Stimulated activated CD4-positive, alpha-beta T cell treated with anti-CD3 and anti-CD28 coated beads, Interleukin-12 subunit alpha, Interleukin-12 subunit beta, amount 100 ng/mL, for 4 hours (primary cell): Measurements from ENCODE around the gene KLLN.
A peak's percentile ranks its signal among the peaks of the same experiment; 100 is the strongest.
"Not testable (repeated sequence)": the region's sequence is repeated elsewhere in the genome, so short reads cannot be mapped to it uniquely, and the experiment has no call there.

ENCODE experiments used
- DNase-seq: peaks from one replicate; pipeline ENCODE4 v3.0.0-alpha.2; 2020

KLLN gene

DNA sequence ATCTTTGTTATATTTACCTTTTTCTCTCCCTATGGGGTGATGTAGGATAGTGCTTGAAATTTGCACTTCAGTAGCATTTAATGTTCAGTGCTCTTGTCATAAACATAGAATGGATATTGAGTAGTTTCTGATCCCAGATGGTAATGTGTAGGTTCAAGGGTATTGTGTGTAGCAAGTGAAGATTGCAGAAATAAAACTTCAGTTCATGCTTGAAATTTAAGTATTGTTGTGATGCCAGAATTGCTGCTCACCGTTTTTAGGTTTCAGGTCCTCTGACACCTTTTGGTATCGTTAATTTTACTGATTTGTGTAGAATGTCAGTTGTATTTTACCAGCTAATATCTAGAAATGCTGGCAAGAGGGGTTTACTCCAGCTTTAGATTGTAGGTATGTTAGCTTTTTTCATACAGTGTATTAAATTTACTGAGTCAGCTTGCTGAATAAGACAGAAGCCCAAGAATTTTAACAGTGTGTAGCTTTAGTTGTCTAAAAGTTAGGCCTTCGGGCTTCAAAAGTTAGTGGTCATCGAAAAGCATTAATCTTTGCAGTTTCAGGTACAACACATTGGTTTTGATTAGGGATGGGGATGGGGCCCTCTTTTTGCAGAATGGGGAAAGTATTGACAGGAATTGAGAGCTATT lies 2.0 kb upstream of the KLLN start:
- DNase-seq = no peak

DNA sequence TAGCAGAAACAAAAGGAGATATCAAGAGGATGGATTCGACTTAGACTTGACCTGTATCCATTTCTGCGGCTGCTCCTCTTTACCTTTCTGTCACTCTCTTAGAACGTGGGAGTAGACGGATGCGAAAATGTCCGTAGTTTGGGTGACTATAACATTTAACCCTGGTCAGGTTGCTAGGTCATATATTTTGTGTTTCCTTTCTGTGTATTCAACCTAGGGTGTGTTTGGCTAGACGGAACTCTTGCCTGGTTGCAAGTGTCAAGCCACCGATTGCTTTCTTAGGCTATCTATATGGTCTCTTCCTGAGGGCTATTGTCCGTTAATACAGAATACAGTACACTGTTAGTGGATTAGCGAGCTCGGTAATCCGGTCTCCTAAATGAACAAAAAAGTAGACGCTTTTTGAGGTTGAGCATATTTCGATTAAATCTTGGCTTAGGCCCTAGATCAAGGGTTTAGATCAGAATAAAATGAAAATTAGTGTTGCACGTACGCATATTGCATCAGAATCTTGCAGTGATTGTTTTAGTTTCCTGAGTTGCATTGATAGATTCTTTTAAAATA lies 1.2 kb upstream of the KLLN start:
- DNase-seq = no peak

GRCh38 chr10:87863951-87864495 lies 690 bp upstream of the KLLN start:
- DNase-seq = peak; percentile 21

DNA sequence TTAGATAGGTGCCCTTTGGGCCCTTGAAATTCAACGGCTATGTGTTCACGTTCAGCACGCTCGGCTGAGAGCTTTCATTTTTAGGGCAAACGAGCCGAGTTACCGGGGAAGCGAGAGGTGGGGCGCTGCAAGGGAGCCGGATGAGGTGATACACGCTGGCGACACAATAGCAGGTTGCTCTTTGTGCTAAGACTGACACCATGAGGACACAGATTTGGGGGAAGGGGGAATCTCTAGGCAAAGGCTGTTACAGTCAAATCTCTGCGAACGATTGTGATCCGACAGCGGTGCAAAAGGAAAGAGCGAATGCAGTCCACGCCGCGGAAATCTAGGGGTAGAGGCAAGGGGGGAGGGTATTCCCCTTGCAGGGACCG lies 667 bp downstream of the KLLN start:
- no peak for DNase-seq

DNA sequence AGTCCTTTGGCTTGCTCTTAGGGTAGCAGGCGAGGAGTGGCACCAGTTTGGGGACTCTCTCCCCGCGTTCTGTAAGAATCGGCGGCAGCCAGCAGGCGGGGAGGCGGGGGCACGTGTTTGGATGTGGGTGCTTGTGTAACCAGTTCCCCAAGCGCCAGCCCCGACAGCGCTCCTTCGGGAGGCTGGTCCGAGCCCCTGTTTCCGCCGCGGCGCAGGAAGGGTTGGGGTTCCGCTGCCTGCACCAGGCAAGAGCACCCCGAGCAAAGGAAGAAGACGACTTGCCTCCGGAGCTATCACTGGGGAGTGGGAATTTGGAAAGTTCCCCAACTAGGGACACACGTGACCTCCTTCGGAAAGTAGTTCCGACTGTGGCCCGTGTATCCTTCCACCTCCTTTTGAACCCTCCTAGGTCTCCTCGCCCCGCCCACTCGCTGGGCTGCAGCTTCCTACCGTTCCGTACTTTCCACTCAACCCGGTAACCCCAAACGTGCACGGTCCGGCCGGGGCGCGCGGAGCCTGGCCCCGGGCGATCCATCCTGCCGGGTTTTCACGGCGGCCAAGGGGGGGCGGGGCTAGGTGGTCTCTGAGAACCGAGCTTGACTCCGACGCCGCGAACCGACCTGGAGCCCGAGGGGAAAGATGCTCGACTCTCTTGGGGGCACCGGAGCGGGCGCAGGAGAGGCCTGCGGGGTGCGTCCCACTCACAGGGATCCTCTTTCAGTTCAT lies 1.2 kb downstream of the KLLN start:
- DNase-seq = peak; percentile 90

- no peak for DNase-seq
Measured at GRCh38 chr10:87861566-87861952, 1.8 kb downstream of the KLLN start.

GRCh38 chr10:87860816-87861403 lies 2.4 kb downstream of the KLLN start:
- DNase-seq = no peak

- no peak for DNase-seq
Measured at GRCh38 chr10:87860156-87860795, 3.1 kb downstream of the KLLN start.

GRCh38 chr10:87855665-87856064 lies 7.7 kb downstream of the KLLN start:
- DNase-seq = not testable (repeated sequence)

DNA sequence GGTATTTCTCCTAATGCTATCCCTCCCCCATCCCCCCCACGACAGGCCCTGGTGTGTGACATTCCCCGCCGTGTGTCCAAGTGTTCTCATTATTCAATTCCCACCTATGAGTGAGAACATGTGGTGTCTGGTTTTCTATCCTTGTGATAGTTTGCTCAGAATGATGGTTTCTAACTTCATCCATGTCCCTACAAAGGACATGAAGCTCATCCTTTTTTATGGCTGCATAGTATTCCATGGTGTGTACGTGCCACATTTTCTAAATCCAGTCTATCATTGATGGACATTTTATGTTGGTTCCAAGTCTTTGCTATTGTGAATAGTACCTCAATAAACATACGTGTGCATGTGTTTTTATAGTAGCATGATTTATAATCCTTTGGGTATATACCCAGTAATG lies 8.1 kb downstream of the KLLN start:
- DNase-seq = not testable (repeated sequence)

GRCh38 chr10:87852089-87852488 lies 11.2 kb downstream of the KLLN start:
- no peak for DNase-seq

DNA sequence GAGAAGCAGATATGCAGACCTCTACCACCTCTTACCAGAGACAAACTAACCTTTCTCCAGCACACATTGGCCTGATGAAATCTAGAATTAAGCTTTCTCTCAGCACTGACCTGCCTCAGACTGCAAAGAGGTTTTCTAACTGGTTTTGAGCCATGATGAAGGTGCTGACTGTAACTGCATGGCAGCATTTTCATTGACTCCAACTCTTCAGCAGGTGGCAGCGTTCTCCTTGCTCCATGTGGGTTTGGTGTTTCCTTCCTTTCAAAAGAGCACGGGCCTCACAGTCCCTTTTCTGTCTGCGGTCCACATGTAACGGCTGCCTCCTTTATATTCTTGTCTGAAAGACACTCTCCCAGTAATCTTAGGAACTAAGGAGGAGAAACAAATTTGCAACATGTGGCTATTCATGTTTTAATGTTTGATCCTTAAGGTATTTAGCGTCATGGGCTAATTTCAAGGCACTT lies 12.6 kb downstream of the KLLN start:
- DNase-seq = peak; percentile 13

GRCh38 chr10:87849001-87849400 lies 14.3 kb downstream of the KLLN start:
- no peak for DNase-seq

GRCh38 chr10:87847550-87847949 lies 15.8 kb downstream of the KLLN start:
- no peak for DNase-seq

GRCh38 chr10:87846711-87847110 lies 16.6 kb downstream of the KLLN start:
- DNase-seq = not testable (repeated sequence)

DNA sequence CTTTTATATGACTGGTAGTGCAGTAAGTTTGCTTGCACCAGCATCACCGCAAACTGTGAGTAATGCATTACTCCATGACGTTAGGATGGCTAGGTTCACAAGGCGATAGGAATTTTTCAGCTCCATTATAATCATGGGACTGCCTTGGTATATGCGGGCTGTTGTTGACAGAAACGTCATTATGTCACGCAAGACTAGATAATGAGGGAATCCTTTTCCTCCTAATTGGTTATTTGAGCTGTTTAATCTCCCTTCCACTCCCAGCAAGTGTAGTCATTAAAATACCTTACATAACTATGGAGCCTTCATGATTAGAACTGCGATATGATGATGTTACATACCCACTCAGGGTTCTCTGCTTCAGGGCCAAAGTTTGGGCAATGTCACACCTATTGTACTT lies 17.3 kb downstream of the KLLN start:
- no peak for DNase-seq

GRCh38 chr10:87845624-87845998 lies 17.7 kb downstream of the KLLN start:
- no peak for DNase-seq

GRCh38 chr10:87844837-87845623 lies 18.3 kb downstream of the KLLN start:
- DNase-seq = no peak

- no peak for DNase-seq
Measured at GRCh38 chr10:87843714-87844113, 19.6 kb downstream of the KLLN start.

- no peak for DNase-seq
Measured at GRCh38 chr10:87842776-87843497, 20.4 kb downstream of the KLLN start.

GRCh38 chr10:87842220-87842641 lies 21.1 kb downstream of the KLLN start:
- no peak for DNase-seq

GRCh38 chr10:87841186-87841585 lies 22.1 kb downstream of the KLLN start:
- no peak for DNase-seq
